SU-DHL-6 (cell line): Measurements from ENCODE around the gene NLGN1.

Experiments used
- H2AFZ ChIP-seq: fragments of 200-600 bp; sonication (generic); 2 replicates; pipeline ENCODE4 v1.6.1; 2014; ENCODE audit warnings: low read depth, mild to moderate bottlenecking, moderate library complexity, mixed read lengths, antibody characterized with exemption, low read length; ENCODE audit not compliant: severe bottlenecking
- H3F3A ChIP-seq: fragments of 200-600 bp; shearing (Covaris generic); 2 replicates; pipeline ENCODE4 v1.6.0; 2016; ENCODE audit warnings: antibody characterized with exemption, mild to moderate bottlenecking; ENCODE audit not compliant: insufficient read depth
- H3K27ac ChIP-seq: fragments of 200-600 bp; sonication (generic); 2 replicates; pipeline ENCODE4 v1.5.1; 2016; ENCODE audit warnings: low read depth, mild to moderate bottlenecking, low read length, moderate library complexity, mixed read lengths
- H3K27me3 ChIP-seq: fragments of 200-600 bp; sonication (generic), shearing (Covaris generic); 2 replicates; pipeline ENCODE4 v1.6.0; 2014; ENCODE audit warnings: mild to moderate bottlenecking, low read length
- H3K36me3 ChIP-seq: fragments of 200-600 bp; sonication (generic); 2 replicates; pipeline ENCODE4 v1.6.1; 2014; ENCODE audit warnings: mild to moderate bottlenecking, low read length, mixed read lengths
- H3K4me2 ChIP-seq: fragments of 300-600, 200-600 bp; shearing (Covaris generic), sonication (generic); 2 replicates; pipeline ENCODE4 v1.6.0; 2014; ENCODE audit warnings: low read length, low read depth, mild to moderate bottlenecking; ENCODE audit not compliant: poor library complexity, severe bottlenecking
- H3K4me3 ChIP-seq: fragments of 200-600 bp; sonication (generic); 2 replicates; pipeline ENCODE4 v1.5.1; 2014; ENCODE audit warnings: antibody characterized with exemption, low read length, mild to moderate bottlenecking, mixed read lengths; ENCODE audit not compliant: insufficient read depth, poor library complexity, severe bottlenecking
- H3K79me2 ChIP-seq: fragments of 200-600 bp; sonication (generic); 2 replicates; pipeline ENCODE4 v1.6.1; 2014; ENCODE audit warnings: mild to moderate bottlenecking, low read length, moderate library complexity; ENCODE audit not compliant: insufficient read depth
- H3K9ac ChIP-seq: fragments of 200-600 bp; sonication (generic); 2 replicates; pipeline ENCODE4 v1.7.0; 2014; ENCODE audit warnings: mild to moderate bottlenecking, low read length
- H3K9me2 ChIP-seq: fragments of 200-600 bp; sonication (generic); replicated peaks from 2 replicates; pipeline ENCODE4 v1.6.1; 2014; ENCODE audit warnings: low read length; ENCODE audit not compliant: insufficient read depth
- H3K9me3 ChIP-seq: fragments of 200-600 bp; sonication (generic); 2 replicates; pipeline ENCODE4 v1.6.1; 2014; ENCODE audit warnings: low read length, mixed read lengths; ENCODE audit not compliant: insufficient read depth
- H4K20me1 ChIP-seq: fragments of 200-600 bp; sonication (generic); 2 replicates; pipeline ENCODE4 v1.6.1; 2014; ENCODE audit warnings: low read depth, mild to moderate bottlenecking, antibody characterized with exemption, low read length, moderate library complexity, mixed read lengths
- EZH2phosphoT487 ChIP-seq: fragments of 200-600 bp; sonication (generic), shearing (Covaris generic); conservative IDR thresholded peaks from 2 replicates; pipeline ENCODE4 v1.6.1; 2018; ENCODE audit warnings: mild to moderate bottlenecking, antibody characterized with exemption, low read length, moderate library complexity, mixed read lengths
- TF ChIP-seq, protein P1 (sequence below): fragments of 200-600 bp; sonication (generic); IDR thresholded peaks from one replicate; pipeline ENCODE4 v1.5.1; 2017; ENCODE audit warnings: antibody characterized with exemption, mild to moderate bottlenecking, low read length, moderate library complexity; ENCODE audit not compliant: insufficient read depth, poor library complexity, severe bottlenecking

The NLGN1 gene

DNA sequence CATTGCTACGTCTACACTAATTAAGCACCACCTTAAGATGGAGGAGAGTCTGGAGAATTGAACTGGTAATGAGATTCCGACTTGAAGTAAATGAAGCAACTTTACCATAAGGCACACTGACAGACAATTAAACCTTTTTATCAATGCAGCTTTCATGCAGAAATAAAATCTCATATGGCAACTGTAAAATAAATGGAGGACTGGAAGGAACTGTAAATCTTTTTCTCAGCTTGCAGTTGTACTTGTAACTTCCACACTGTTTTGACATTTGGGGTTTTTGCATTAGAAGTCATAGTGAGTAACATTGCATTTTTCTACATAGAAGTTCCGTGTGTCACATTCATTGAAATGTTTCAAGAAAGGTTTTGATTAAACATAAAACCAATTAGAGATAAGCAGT is 705.3 kb downstream of the NLGN1 start:
- no peaks in the 10 kb centered on the region for H3K27me3 ChIP-seq
- H2AFZ ChIP-seq: no peak overlapping the region
- no peaks in the 10 kb centered on the region for H3K9me2 ChIP-seq
- no peaks in the 10 kb centered on the region for H3K79me2 ChIP-seq
- H4K20me1 ChIP-seq: no peaks in the 10 kb centered on the region
- TF ChIP-seq, protein P1, sequence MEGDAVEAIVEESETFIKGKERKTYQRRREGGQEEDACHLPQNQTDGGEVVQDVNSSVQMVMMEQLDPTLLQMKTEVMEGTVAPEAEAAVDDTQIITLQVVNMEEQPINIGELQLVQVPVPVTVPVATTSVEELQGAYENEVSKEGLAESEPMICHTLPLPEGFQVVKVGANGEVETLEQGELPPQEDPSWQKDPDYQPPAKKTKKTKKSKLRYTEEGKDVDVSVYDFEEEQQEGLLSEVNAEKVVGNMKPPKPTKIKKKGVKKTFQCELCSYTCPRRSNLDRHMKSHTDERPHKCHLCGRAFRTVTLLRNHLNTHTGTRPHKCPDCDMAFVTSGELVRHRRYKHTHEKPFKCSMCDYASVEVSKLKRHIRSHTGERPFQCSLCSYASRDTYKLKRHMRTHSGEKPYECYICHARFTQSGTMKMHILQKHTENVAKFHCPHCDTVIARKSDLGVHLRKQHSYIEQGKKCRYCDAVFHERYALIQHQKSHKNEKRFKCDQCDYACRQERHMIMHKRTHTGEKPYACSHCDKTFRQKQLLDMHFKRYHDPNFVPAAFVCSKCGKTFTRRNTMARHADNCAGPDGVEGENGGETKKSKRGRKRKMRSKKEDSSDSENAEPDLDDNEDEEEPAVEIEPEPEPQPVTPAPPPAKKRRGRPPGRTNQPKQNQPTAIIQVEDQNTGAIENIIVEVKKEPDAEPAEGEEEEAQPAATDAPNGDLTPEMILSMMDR: no peak
- no peak for TF ChIP-seq EZH2phosphoT487
- H3F3A ChIP-seq: no peaks in the 10 kb centered on the region
- H3K36me3 ChIP-seq: no peaks in the 10 kb centered on the region
- H3K4me2 ChIP-seq: no peak overlapping the region
- H3K9me3 ChIP-seq: no peaks in the 10 kb centered on the region
- H3K4me3 ChIP-seq: no peak overlapping the region
- no peak overlapping the region for H3K9ac ChIP-seq
- no peak overlapping the region for H3K27ac ChIP-seq

DNA sequence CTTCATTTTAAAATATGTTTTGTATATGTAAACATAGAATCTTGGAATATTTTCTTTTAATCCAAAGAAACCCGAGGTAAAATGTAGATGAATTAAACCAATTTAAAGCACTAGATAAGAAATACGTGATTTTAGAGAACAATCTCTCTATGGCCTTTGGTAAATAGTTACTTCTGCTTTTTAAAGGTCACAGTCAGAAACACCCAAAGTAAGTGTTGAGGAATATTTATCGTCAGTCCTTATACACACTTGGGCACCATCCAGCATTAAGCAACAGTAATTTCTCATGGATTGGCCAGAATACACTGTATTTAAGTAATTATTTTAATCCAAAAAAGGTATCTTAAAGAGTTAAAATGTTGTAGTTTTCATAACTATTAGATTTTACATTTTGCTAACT is 713.2 kb downstream of the NLGN1 start:
- no peaks in the 10 kb centered on the region for H3K27me3 ChIP-seq
- no peak overlapping the region for H3K4me3 ChIP-seq
- H3K27ac ChIP-seq: no peak overlapping the region
- no peak for TF ChIP-seq EZH2phosphoT487
- TF ChIP-seq, protein P1: no peak
- H3K36me3 ChIP-seq: no peaks in the 10 kb centered on the region
- H3F3A ChIP-seq: no peaks in the 10 kb centered on the region
- H2AFZ ChIP-seq: no peak overlapping the region
- no peaks in the 10 kb centered on the region for H4K20me1 ChIP-seq
- no peaks in the 10 kb centered on the region for H3K9me3 ChIP-seq
- H3K79me2 ChIP-seq: no peaks in the 10 kb centered on the region
- no peaks in the 10 kb centered on the region for H3K9me2 ChIP-seq
- H3K9ac ChIP-seq: no peak overlapping the region
- H3K4me2 ChIP-seq: no peak overlapping the region

DNA sequence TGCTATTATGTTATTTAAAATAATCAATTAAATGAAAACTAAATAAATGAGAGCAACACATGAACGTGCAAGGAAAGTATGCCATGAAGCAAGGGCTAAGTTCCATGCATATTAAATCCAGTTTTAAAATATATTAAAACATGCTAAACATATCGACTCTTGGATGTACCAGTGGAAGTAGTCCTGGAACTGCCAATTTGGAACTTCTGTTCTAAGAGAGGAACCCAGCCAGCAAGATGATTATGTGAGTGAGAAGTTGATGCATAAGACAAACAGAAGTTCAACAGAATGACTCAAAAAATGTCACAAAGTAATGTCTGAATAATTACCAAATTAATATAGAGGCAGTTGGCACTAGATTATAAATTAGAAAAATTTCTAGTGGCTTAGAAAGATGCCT is 714.2 kb downstream of the NLGN1 start:
- Histone ChIP-seq H3K79me2 (no peaks in the 10 kb centered on the region), H3K9me2 (no peaks in the 10 kb centered on the region)

More for the DNA sequence above, 714.2 kb downstream of the NLGN1 start:
- Histone ChIP-seq H3K9ac (no peak overlapping the region), H3K36me3 (no peaks in the 10 kb centered on the region), H4K20me1 (no peaks in the 10 kb centered on the region), H3F3A (no peaks in the 10 kb centered on the region), H3K27ac (no peak overlapping the region), H3K4me2 (no peak overlapping the region), H3K4me3 (no peak overlapping the region), H3K9me3 (no peaks in the 10 kb centered on the region), H3K27me3 (no peaks in the 10 kb centered on the region), H2AFZ (no peak overlapping the region)
- TF ChIP-seq, protein P1: no peak
- TF ChIP-seq EZH2phosphoT487: no peak
